ENCODE measurements around the gene SLC6A9. TPM values are rescaled to one million over a fixed set of nuclear protein-coding genes. Genes with fewer than 3 reads are reported as not detected.

The SLC6A9 gene
- 1 to 10 TPM in 3 of 4 donors, under 1 TPM in 1; 0.31 to 7.4 (median 4.0) TPM for total RNA-seq

GRCh38 chr1:44031252-44032169 is at the start of gene SLC6A9:
Gene SLC6A9, minus strand, starts transcription at chr1:44031462. Its CDS starts 7,185 bp downstream, at chr1:44024277.
- DNase-seq (ENCODE audit: low spot score): peak; percentile 29
- peak; percentile 58 for ATAC-seq (ENCODE audit: low FRiP score)
- TF ChIP-seq, protein P1, sequence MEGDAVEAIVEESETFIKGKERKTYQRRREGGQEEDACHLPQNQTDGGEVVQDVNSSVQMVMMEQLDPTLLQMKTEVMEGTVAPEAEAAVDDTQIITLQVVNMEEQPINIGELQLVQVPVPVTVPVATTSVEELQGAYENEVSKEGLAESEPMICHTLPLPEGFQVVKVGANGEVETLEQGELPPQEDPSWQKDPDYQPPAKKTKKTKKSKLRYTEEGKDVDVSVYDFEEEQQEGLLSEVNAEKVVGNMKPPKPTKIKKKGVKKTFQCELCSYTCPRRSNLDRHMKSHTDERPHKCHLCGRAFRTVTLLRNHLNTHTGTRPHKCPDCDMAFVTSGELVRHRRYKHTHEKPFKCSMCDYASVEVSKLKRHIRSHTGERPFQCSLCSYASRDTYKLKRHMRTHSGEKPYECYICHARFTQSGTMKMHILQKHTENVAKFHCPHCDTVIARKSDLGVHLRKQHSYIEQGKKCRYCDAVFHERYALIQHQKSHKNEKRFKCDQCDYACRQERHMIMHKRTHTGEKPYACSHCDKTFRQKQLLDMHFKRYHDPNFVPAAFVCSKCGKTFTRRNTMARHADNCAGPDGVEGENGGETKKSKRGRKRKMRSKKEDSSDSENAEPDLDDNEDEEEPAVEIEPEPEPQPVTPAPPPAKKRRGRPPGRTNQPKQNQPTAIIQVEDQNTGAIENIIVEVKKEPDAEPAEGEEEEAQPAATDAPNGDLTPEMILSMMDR (IDR thresholded peaks at IDR 0.05): no peak

- no peak for ATAC-seq (ENCODE audit: low FRiP score)
- TF ChIP-seq, protein P1 (IDR thresholded peaks at IDR 0.05): no peak
- no peak for DNase-seq (ENCODE audit: low spot score)
These were observed 48.3 kb upstream of the SLC6A9 start for GRCh38 chr1:44079566-44079965.

- DNase-seq (ENCODE audit: low spot score) (no peak), ATAC-seq (ENCODE audit: low FRiP score) (no peak)
- TF ChIP-seq, protein P1 (IDR thresholded peaks at IDR 0.05): no peak
These were observed 46.8 kb upstream of the SLC6A9 start for GRCh38 chr1:44078104-44078503.

GRCh38 chr1:44077421-44077820 is 46.2 kb upstream of the SLC6A9 start:
- TF ChIP-seq, protein P1 (IDR thresholded peaks at IDR 0.05): no peak
- DNase-seq (ENCODE audit: low spot score) (no peak), ATAC-seq (ENCODE audit: low FRiP score) (no peak)

- TF ChIP-seq, protein P1 (IDR thresholded peaks at IDR 0.05): no peak
- DNase-seq (ENCODE audit: low spot score) (no peak), ATAC-seq (ENCODE audit: low FRiP score) (peak; percentile 68)
These were observed 44.8 kb upstream of the SLC6A9 start for GRCh38 chr1:44076066-44076465.

- ATAC-seq (ENCODE audit: low FRiP score) (no peak), DNase-seq (ENCODE audit: low spot score) (no peak)
- TF ChIP-seq, protein P1 (IDR thresholded peaks at IDR 0.05): no peak
These were observed 43.2 kb upstream of the SLC6A9 start for GRCh38 chr1:44074415-44074814.

- ATAC-seq (ENCODE audit: low FRiP score) (no peak), DNase-seq (ENCODE audit: low spot score) (no peak)
- TF ChIP-seq, protein P1 (IDR thresholded peaks at IDR 0.05): no peak
These were observed 42.3 kb upstream of the SLC6A9 start for GRCh38 chr1:44073528-44073927.
